Esophagus muscularis mucosa (tissue), 4 donors: Measurements from ENCODE around the gene CNR2. TPM values are rescaled to one million over a fixed set of nuclear protein-coding genes. Genes with fewer than 3 reads are reported as not detected.

ENCODE experiments used
- DNase-seq: peaks from one replicate; pipeline ENCODE4 v3.0.0-alpha.2; 2017; ENCODE audit errors: extremely low spot score
- H3K27ac ChIP-seq, 4 donors: fragments of 200-600 bp; sonication (generic); replicated peaks in 1 of 4; 1 replicate in 3 of 4; 2 replicates in 1 of 4; pipeline ENCODE4 v1.5.1; 2016 to 2019; ENCODE audit warnings: mild to moderate bottlenecking in 1 of 4
- H3K27me3 ChIP-seq, 4 donors: fragments of 200-600 bp; sonication (generic); one replicate each; pipeline versions ENCODE4 v1.5.1 to v1.6.0; 2016 to 2019
- H3K36me3 ChIP-seq, 4 donors: fragments of 200-600 bp; sonication (generic); one replicate each; pipeline ENCODE4 v1.5.1; 2016 to 2019
- H3K4me1 ChIP-seq, 4 donors: fragments of 200-600 bp; sonication (generic); one replicate each; pipeline ENCODE4 v1.5.1; 2016 to 2019
- H3K4me3 ChIP-seq, 4 donors: fragments of 200-600 bp; sonication (generic); 1 replicate in 2 of 4; 2 replicates in 2 of 4; pipeline ENCODE4 v1.5.1; 2016 to 2019; ENCODE audit warnings: mild to moderate bottlenecking in 4 of 4, moderate library complexity in 1 of 4
- H3K9me3 ChIP-seq, 4 donors: fragments of 200-600 bp; sonication (generic); 1 replicate in 3 of 4; 2 replicates in 1 of 4; pipeline ENCODE4 v1.5.1; 2016 to 2019
- CTCF ChIP-seq, 3 experiments: fragments of 200-600 bp in 2 of 3; fragments of 450-650 bp in 1 of 3; sonication (generic) in 2 of 3; IDR thresholded peaks; one replicate each; pipeline ENCODE4 v1.5.1; 2017 to 2019; ENCODE audit warnings: antibody characterized with exemption in 3 of 3, mild to moderate bottlenecking in 2 of 3, moderate library complexity in 1 of 3
- EP300 ChIP-seq: sonication (generic); formaldehyde crosslinking; IDR thresholded peaks from one replicate; pipeline ENCODE4 v1.6.1; 2017; ENCODE audit warnings: antibody characterized with exemption
- POLR2A ChIP-seq: fragments of 450-650 bp; IDR thresholded peaks from one replicate; pipeline ENCODE4 v1.6.1; 2017; ENCODE audit warnings: antibody characterized with exemption, moderate library complexity, mild to moderate bottlenecking, low read depth
- POLR2AphosphoS5 ChIP-seq, 2 donors: sonication (generic); formaldehyde crosslinking; IDR thresholded peaks; one replicate each; pipeline ENCODE4 v1.6.1; 2017; ENCODE audit warnings: antibody characterized with exemption in 2 of 2
- WGBS: methylation state at CpG from one replicate; pipeline ENCODE4 v1.1.5; 2018; 5-methylcytosine and 5-hydroxymethylcytosine counted together
- intact Hi-C: fragments of 100-400 bp; cut with DNase I; formaldehyde crosslinking; loops from one replicate; pipeline ENCODE4 v1.15.1; 2023
- total RNA-seq, 4 donors: library from RNA; depleted of rRNA; stranded (reverse); fragments of >200 nt; gene quantifications; one replicate each; pipeline versions ENCODE4 v1.1.0 to v1.2.1, GENCODE V29; 2016

Gene CNR2
- total RNA-seq, 4 donors from 2014 or later: 0.17 TPM; not detected in 3

- no peak for TF ChIP-seq POLR2A
- TF ChIP-seq POLR2AphosphoS5 (IDR thresholded peaks at IDR 0.05): no peak
- no peak for TF ChIP-seq EP300
- TF ChIP-seq CTCF (IDR thresholded peaks at IDR 0.05): no peak
- peaks cover 0 to 17% (median 6%) of the 10 kb centered on the region in 4 donors for H3K27me3 ChIP-seq
- no peak overlapping the region for H3K27ac ChIP-seq
- peaks cover 5 to 14% (median 9%) of the 10 kb centered on the region in 4 donors for H3K4me1 ChIP-seq
- WGBS: 72% methylated on average over 3 of the region's 3 CpGs
- H3K36me3 ChIP-seq: no peaks in the 10 kb centered on the region
- DNase-seq: no peak
- intact Hi-C loops: no loop called here
- H3K4me3 ChIP-seq: no peak overlapping the region
- no peaks in the 10 kb centered on the region for H3K9me3 ChIP-seq
These were observed 14.1 kb downstream of the CNR2 start for GRCh38 chr1:23899070-23899469.

GRCh38 chr1:23897083-23897482 lies 16.1 kb downstream of the CNR2 start:
- no peaks in the 10 kb centered on the region for H3K36me3 ChIP-seq
- TF ChIP-seq POLR2AphosphoS5 (IDR thresholded peaks at IDR 0.05) (no peak), POLR2A (no peak), CTCF (IDR thresholded peaks at IDR 0.05) (no peak), EP300 (no peak)
- no peak overlapping the region for H3K27ac ChIP-seq
- no peaks in the 10 kb centered on the region for H3K9me3 ChIP-seq
- WGBS: 73% methylated on average over 6 of the region's 6 CpGs
- no peak overlapping the region for H3K4me3 ChIP-seq
- no peak for DNase-seq
- intact Hi-C loops: no loop called here
- H3K4me1 ChIP-seq: no peaks in the 10 kb centered on the region
- H3K27me3 ChIP-seq: no peaks in the 10 kb centered on the region

- intact Hi-C loops: no loop called here
- Histone ChIP-seq H3K36me3 (no peaks in the 10 kb centered on the region), H3K27ac (no peak overlapping the region), H3K9me3 (no peaks in the 10 kb centered on the region), H3K27me3 (no peaks in the 10 kb centered on the region), H3K4me1 (no peaks in the 10 kb centered on the region), H3K4me3 (no peak overlapping the region)
- WGBS: 49% methylated on average over 3 of the region's 3 CpGs
- DNase-seq: no peak
- no peak for TF ChIP-seq POLR2AphosphoS5 (IDR thresholded peaks at IDR 0.05)
- TF ChIP-seq CTCF (IDR thresholded peaks at IDR 0.05): no peak
- TF ChIP-seq EP300: no peak
- TF ChIP-seq POLR2A: no peak
These were observed 16.7 kb downstream of the CNR2 start for GRCh38 chr1:23896491-23896890.

- 76% methylated on average over 4 of the region's 4 CpGs for WGBS
- intact Hi-C loops: no loop called here
These were observed 17.2 kb downstream of the CNR2 start for GRCh38 chr1:23895993-23896392.

More at GRCh38 chr1:23895993-23896392, 17.2 kb downstream of the CNR2 start:
- Histone ChIP-seq H3K4me3 (no peak overlapping the region), H3K36me3 (no peaks in the 10 kb centered on the region), H3K27ac (no peak overlapping the region), H3K4me1 (no peaks in the 10 kb centered on the region), H3K27me3 (no peaks in the 10 kb centered on the region), H3K9me3 (no peaks in the 10 kb centered on the region)
- DNase-seq: no peak
- TF ChIP-seq POLR2AphosphoS5 (IDR thresholded peaks at IDR 0.05) (no peak), CTCF (IDR thresholded peaks at IDR 0.05) (no peak), POLR2A (no peak), EP300 (no peak)
